Lower lobe of right lung (tissue), 2 donors: Measurements from ENCODE around the gene WNT7B. TPM values are rescaled to one million over a fixed set of nuclear protein-coding genes. Genes with fewer than 3 reads are reported as not detected.

Source experiments
- ATAC-seq, 2 donors: fragments of 200-7000 bp; cut with Tn5 transposase; one replicate each; pipeline ENCODE4 v1.9.1; 2020 to 2022; ENCODE audit warnings: mild to moderate bottlenecking in 2 of 2, moderate library complexity in 2 of 2
- DNase-seq: peaks from one replicate; pipeline ENCODE4 v3.0.0-alpha.2; 2020
- H3K27ac ChIP-seq: fragments of 200-600 bp; one replicate; pipeline ENCODE4 v1.8.0; 2022
- H3K27me3 ChIP-seq: fragments of 200-600 bp; one replicate; pipeline ENCODE4 v1.8.0; 2022; ENCODE audit warnings: low read depth
- H3K36me3 ChIP-seq: fragments of 200-600 bp; one replicate; pipeline ENCODE4 v1.8.0; 2022; ENCODE audit warnings: mild to moderate bottlenecking
- H3K4me1 ChIP-seq: fragments of 200-600 bp; one replicate; pipeline ENCODE4 v1.8.0; 2022
- H3K4me3 ChIP-seq: fragments of 200-600 bp; one replicate; pipeline ENCODE4 v1.8.0; 2022; ENCODE audit warnings: mild to moderate bottlenecking
- H3K9me3 ChIP-seq: fragments of 200-600 bp; one replicate; pipeline ENCODE4 v1.8.0; 2022
- intact Hi-C: fragments of 100-400 bp; cut with DNase I; formaldehyde crosslinking; loops from one replicate; pipeline ENCODE4 v1.11.0; 2022
- total RNA-seq: library from RNA; stranded (reverse); fragmentation: NEBNext Ultra II Directional; extraction: Animal tissue kit (Norgen Biotek cat#: 25700); gene quantifications from one replicate; pipeline ENCODE4 v1.2.1, GENCODE V29; 2021
- TF ChIP-seq, protein P1 (sequence below): fragments of 200-600 bp; IDR thresholded peaks from one replicate; pipeline ENCODE4 v1.8.0; 2022; ENCODE audit warnings: antibody characterized with exemption, mild to moderate bottlenecking
- donor health status: DM: no; HTN: yes; CAD: no; lungs with severe emphysema.

WNT7B gene
- total RNA-seq, 1 donor from 2014 or later, result 6.3 TPM

GRCh38 chr22:45915151-45915550 lies 61.8 kb downstream of the WNT7B start:
- Histone ChIP-seq H3K36me3 (no peaks in the 10 kb centered on the region), H3K9me3 (peaks cover 4% of the 10 kb centered on the region), H3K4me3 (no peak overlapping the region), H3K4me1 (peaks cover 33% of the 10 kb centered on the region), H3K27ac (no peak overlapping the region), H3K27me3 (no peaks in the 10 kb centered on the region)
- ATAC-seq (no peak), DNase-seq (no peak)
- TF ChIP-seq, protein P1, sequence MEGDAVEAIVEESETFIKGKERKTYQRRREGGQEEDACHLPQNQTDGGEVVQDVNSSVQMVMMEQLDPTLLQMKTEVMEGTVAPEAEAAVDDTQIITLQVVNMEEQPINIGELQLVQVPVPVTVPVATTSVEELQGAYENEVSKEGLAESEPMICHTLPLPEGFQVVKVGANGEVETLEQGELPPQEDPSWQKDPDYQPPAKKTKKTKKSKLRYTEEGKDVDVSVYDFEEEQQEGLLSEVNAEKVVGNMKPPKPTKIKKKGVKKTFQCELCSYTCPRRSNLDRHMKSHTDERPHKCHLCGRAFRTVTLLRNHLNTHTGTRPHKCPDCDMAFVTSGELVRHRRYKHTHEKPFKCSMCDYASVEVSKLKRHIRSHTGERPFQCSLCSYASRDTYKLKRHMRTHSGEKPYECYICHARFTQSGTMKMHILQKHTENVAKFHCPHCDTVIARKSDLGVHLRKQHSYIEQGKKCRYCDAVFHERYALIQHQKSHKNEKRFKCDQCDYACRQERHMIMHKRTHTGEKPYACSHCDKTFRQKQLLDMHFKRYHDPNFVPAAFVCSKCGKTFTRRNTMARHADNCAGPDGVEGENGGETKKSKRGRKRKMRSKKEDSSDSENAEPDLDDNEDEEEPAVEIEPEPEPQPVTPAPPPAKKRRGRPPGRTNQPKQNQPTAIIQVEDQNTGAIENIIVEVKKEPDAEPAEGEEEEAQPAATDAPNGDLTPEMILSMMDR, result no peak
- intact Hi-C loops, result no loop called here

GRCh38 chr22:45914309-45914708 lies 62.7 kb downstream of the WNT7B start:
- DNase-seq, result no peak
- Histone ChIP-seq H3K9me3 (peaks cover 4% of the 10 kb centered on the region), H3K4me1 (peaks cover 25% of the 10 kb centered on the region), H3K27me3 (no peaks in the 10 kb centered on the region), H3K4me3 (no peak overlapping the region), H3K36me3 (no peaks in the 10 kb centered on the region), H3K27ac (no peak overlapping the region)
- TF ChIP-seq, protein P1, result no peak
- no peak for ATAC-seq
- intact Hi-C loops, result no loop called here

DNA sequence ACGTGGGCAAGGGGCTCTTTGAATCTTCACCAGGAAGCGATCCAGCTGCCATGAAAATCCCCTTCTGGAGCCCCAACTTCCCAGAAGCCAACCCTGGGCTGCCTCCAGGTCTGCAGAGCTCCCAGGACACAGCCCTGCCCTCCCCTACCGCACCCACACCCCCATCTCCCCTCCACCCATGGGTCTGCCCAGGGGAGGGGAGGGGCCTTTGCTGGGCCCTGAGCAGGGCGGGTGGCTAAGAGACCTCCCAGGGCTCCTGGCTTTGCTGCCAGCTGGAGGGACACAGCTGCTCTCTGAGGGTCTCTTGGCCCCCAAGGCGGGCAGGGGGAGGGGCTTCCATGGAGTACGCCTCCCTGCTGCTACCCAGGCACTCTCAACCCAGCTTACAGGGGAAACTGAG lies 64.1 kb downstream of the WNT7B start:
- intact Hi-C loops, result no loop called here
- no peaks in the 10 kb centered on the region for H3K27me3 ChIP-seq
- peaks cover 15% of the 10 kb centered on the region for H3K4me1 ChIP-seq
- H3K36me3 ChIP-seq, result no peaks in the 10 kb centered on the region
- peak; percentile 15 to 29 for ATAC-seq
- DNase-seq, result no peak
- H3K9me3 ChIP-seq, result peaks cover 4% of the 10 kb centered on the region
- H3K4me3 ChIP-seq, result no peak overlapping the region
- H3K27ac ChIP-seq, result peak overlapping the region; percentile 24
- TF ChIP-seq, protein P1, result no peak

DNA sequence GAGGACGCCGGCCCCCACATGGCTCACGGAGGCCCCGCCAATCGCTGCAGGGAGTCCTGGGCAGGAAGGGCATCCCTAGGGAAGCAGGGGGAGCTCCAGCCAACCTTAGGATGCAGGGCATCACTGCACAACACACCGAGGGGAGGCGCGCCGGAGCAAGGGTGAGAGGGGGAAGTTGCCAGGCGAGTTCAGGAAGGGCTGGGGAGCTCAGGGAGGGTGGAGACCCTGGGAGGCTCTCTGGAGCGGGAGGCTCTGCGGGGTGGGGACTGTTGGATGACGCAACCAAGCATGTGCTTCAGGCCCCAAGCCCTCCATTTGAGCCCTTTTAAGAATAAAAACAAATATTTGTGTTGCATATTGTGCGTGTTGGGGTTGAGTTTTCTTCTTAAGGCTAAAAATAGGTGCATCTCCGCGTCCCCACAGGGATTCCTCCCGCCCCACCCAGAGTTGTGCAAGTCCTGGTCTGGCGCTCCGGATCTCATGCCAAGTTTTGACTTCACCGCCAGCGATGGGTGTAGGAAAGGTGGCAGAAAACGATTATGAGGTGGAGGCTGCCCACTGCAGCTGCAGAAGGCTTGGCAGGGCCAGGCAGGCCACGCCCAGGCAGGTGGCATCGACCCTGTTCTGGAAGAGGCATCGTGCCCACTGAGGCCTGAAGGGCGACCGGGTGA lies 65.2 kb downstream of the WNT7B start:
- Histone ChIP-seq H3K9me3 (peaks cover 4% of the 10 kb centered on the region), H3K4me3 (no peak overlapping the region), H3K27ac (peak overlapping the region; percentile 31), H3K4me1 (peaks cover 15% of the 10 kb centered on the region), H3K36me3 (no peaks in the 10 kb centered on the region), H3K27me3 (peaks cover 6% of the 10 kb centered on the region)
- intact Hi-C loops, result no loop called here
- ATAC-seq, result peak; percentile 90
- TF ChIP-seq, protein P1, result peak; percentile 28
- peak; percentile 88 for DNase-seq

DNA sequence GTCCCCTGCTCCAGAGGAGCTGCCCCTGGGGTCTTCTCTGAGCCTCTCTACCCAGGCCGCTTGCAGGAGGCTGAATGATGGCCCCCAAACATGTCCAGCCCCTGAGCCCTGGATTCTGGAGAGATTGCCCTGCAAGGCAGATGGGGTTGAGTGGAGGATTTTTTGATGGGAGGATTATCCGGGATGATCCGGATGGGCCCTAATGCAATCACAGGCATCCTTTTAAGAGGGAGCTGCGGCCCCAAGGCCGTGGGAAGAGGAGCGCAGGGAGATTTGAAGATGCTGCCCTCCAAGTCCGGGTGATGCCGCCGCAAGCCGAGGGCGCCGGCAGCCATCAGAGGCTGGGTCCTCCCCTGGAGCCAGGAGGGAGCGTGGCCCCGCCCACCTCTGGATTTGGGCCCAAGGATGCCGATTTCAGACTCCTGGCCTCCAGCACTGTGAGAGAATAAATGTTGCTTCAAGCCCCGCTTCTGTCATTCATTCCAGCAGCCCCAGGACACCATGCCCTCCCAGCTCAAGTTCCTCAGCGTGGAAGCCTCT lies 66.0 kb downstream of the WNT7B start:
- no peaks in the 10 kb centered on the region for H3K36me3 ChIP-seq
- H3K27me3 ChIP-seq, result peaks cover 8% of the 10 kb centered on the region
- intact Hi-C loops, result no loop called here
- no peak overlapping the region for H3K27ac ChIP-seq
- TF ChIP-seq, protein P1, result no peak
- ATAC-seq (no peak), DNase-seq (no peak)
- no peak overlapping the region for H3K4me3 ChIP-seq
- peaks cover 20% of the 10 kb centered on the region for H3K4me1 ChIP-seq
- H3K9me3 ChIP-seq, result peaks cover 4% of the 10 kb centered on the region
